Right lobe of liver (tissue), 6 donors: ENCODE data around the gene DCANP1. TPM values are rescaled to one million over a fixed set of nuclear protein-coding genes. Genes with fewer than 3 reads are reported as not detected.

ENCODE experiments used
- ATAC-seq, 4 donors: fragments of 200-7000 bp; cut with Tn5 transposase; one replicate each; pipeline ENCODE4 v1.9.1; 2020; ENCODE audit warnings: mild to moderate bottlenecking in 4 of 4, moderate library complexity in 4 of 4
- DNase-seq, 3 donors: peaks; one replicate each; pipeline ENCODE4 v3.0.0-alpha.2; 2020
- H3K27ac ChIP-seq, 3 donors: fragments of 200-600 bp; one replicate each; pipeline ENCODE4 v1.8.0; 2022
- H3K27me3 ChIP-seq, 2 donors: fragments of 200-600 bp; one replicate each; pipeline ENCODE4 v1.8.0; 2022
- H3K36me3 ChIP-seq, 4 donors: fragments of 200-600 bp; sonication (generic) in 1 of 4; one replicate each; pipeline versions ENCODE4 v1.5.1 to v1.8.0; 2017 to 2022; ENCODE audit warnings: control low read depth in 1 of 4
- H3K4me1 ChIP-seq, 4 donors: fragments of 200-600 bp; sonication (generic) in 1 of 4; one replicate each; pipeline versions ENCODE4 v1.5.1 to v1.8.0; 2017 to 2022; ENCODE audit warnings: control low read depth in 1 of 4
- H3K4me3 ChIP-seq, 3 donors: fragments of 200-600 bp; one replicate each; pipeline ENCODE4 v1.8.0; 2022
- H3K9me3 ChIP-seq, 4 donors: fragments of 200-600 bp; sonication (generic) in 1 of 4; one replicate each; pipeline versions ENCODE4 v1.5.1 to v1.8.0; 2017 to 2022; ENCODE audit warnings: control low read depth in 1 of 4
- POLR2A ChIP-seq: fragments of 450-650 bp; IDR thresholded peaks from one replicate; pipeline ENCODE4 v1.6.1; 2017; ENCODE audit warnings: antibody characterized with exemption, mild to moderate bottlenecking
- WGBS: methylation state at CpG from one replicate; pipeline ENCODE4 v1.1.6; 2018; ENCODE audit warnings: low coverage, low lambda C conversion rate; ENCODE audit not compliant: insufficient coverage; ENCODE audit errors: missing lambda C conversion rate; 5-methylcytosine and 5-hydroxymethylcytosine counted together
- intact Hi-C, 2 donors: fragments of 100-400 bp; cut with DNase I; formaldehyde crosslinking; loops; one replicate each; pipeline versions ENCODE4 v1.11.2 to v1.14.1; 2022
- total RNA-seq, 6 experiments: library from RNA; depleted of rRNA in 2 of 6; stranded (reverse); fragments of >200 nt in 2 of 6; fragmentation: NEBNext Ultra II Directional in 3 of 6; extraction: Animal tissue kit (Norgen Biotek cat#: 25700) in 3 of 6; gene quantifications; one replicate each; pipeline versions ENCODE4 v1.1.0 to v1.2.4, GENCODE V29; 2016 to 2023
- TF ChIP-seq, protein P1 (sequence below), 4 donors: fragments of 200-600 bp in 3 of 4; fragments of 450-650 bp in 1 of 4; IDR thresholded peaks; one replicate each; pipeline versions ENCODE4 v1.5.1 to v1.8.0; 2016 to 2022; ENCODE audit warnings: antibody characterized with exemption in 4 of 4, mild to moderate bottlenecking in 2 of 4
- donor health status: DM: no; HTN: yes; CAD: no.
- donor health status: DM: no; HTN: no; CAD: no.
- donor health status: DM: no; HTN: no; CAD: no.
- donor health status: DM: no; HTN: yes; CAD: no.
- donor health status: DM: no; HTN: yes; CAD: no.

The DCANP1 gene
- total RNA-seq, 6 experiments from 2014 or later, result not detected

DNA sequence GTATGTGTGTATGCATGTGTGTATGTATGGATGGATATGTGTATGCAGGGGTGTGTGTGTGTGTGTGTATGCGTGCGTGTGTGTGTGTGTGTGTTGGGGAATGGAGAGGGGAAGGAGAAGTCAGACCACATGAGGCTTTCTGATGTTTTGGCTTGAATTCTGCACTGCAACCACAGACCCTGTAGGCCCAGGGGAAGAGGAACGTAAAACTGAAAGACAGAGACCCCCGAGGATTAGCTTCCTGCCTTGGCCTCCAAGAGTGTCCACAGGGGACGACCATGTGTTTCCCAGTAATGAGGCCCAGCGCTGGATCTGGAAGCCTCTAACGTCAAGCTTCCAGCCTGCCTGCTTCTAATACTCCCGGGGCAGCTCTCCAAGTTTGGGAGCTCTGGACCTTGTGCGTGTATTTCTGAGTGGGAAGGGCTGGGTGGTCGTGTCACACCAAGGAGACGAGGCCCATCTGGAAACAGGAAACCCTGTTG lies 5.8 kb downstream of the DCANP1 start:
- TF ChIP-seq, protein P1, sequence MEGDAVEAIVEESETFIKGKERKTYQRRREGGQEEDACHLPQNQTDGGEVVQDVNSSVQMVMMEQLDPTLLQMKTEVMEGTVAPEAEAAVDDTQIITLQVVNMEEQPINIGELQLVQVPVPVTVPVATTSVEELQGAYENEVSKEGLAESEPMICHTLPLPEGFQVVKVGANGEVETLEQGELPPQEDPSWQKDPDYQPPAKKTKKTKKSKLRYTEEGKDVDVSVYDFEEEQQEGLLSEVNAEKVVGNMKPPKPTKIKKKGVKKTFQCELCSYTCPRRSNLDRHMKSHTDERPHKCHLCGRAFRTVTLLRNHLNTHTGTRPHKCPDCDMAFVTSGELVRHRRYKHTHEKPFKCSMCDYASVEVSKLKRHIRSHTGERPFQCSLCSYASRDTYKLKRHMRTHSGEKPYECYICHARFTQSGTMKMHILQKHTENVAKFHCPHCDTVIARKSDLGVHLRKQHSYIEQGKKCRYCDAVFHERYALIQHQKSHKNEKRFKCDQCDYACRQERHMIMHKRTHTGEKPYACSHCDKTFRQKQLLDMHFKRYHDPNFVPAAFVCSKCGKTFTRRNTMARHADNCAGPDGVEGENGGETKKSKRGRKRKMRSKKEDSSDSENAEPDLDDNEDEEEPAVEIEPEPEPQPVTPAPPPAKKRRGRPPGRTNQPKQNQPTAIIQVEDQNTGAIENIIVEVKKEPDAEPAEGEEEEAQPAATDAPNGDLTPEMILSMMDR (IDR thresholded peaks at IDR 0.05), result no peak
- TF ChIP-seq POLR2A, result no peak
- no peak overlapping the region for H3K4me3 ChIP-seq
- no peaks in the 10 kb centered on the region for H3K27me3 ChIP-seq
- WGBS, result 28% methylated on average over 7 of the region's 11 CpGs
- DNase-seq (peak in 1 of 3 donors; percentile 36), ATAC-seq (no peak)
- intact Hi-C loops, result no loop called here
- no peaks in the 10 kb centered on the region for H3K9me3 ChIP-seq
- no peaks in the 10 kb centered on the region for H3K36me3 ChIP-seq
- no peaks in the 10 kb centered on the region for H3K4me1 ChIP-seq
- H3K27ac ChIP-seq, result no peak overlapping the region

DNA sequence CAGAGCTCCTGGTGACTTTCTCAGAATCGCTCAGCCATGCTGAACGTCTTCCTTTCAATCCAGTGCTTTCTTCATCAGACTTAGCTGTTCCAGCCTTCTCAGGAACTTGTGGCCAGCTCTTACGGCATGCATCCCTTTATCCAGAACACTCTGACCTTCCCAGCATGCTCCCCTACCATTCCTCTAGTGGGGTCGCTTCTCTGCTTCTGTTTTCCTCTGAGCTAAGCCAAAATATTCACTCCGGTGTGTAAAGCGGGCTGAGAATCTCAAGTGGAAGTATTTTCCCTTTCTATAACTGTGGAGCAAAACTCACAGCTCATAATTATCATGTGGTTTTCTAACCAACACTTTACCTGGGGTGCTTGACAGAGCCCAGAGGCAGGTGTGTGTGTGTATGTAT lies 6.2 kb downstream of the DCANP1 start:
- no peak overlapping the region for H3K27ac ChIP-seq
- H3K27me3 ChIP-seq, result no peaks in the 10 kb centered on the region
- no peak for DNase-seq
- H3K9me3 ChIP-seq, result no peaks in the 10 kb centered on the region
- intact Hi-C loops, result no loop called here
- ATAC-seq, result no peak
- no peaks in the 10 kb centered on the region for H3K36me3 ChIP-seq
- 50% methylated on average over 6 of the region's 6 CpGs for WGBS
- no peaks in the 10 kb centered on the region for H3K4me1 ChIP-seq
- no peak overlapping the region for H3K4me3 ChIP-seq
- TF ChIP-seq, protein P1 (IDR thresholded peaks at IDR 0.05), result no peak
- TF ChIP-seq POLR2A, result no peak

DNA sequence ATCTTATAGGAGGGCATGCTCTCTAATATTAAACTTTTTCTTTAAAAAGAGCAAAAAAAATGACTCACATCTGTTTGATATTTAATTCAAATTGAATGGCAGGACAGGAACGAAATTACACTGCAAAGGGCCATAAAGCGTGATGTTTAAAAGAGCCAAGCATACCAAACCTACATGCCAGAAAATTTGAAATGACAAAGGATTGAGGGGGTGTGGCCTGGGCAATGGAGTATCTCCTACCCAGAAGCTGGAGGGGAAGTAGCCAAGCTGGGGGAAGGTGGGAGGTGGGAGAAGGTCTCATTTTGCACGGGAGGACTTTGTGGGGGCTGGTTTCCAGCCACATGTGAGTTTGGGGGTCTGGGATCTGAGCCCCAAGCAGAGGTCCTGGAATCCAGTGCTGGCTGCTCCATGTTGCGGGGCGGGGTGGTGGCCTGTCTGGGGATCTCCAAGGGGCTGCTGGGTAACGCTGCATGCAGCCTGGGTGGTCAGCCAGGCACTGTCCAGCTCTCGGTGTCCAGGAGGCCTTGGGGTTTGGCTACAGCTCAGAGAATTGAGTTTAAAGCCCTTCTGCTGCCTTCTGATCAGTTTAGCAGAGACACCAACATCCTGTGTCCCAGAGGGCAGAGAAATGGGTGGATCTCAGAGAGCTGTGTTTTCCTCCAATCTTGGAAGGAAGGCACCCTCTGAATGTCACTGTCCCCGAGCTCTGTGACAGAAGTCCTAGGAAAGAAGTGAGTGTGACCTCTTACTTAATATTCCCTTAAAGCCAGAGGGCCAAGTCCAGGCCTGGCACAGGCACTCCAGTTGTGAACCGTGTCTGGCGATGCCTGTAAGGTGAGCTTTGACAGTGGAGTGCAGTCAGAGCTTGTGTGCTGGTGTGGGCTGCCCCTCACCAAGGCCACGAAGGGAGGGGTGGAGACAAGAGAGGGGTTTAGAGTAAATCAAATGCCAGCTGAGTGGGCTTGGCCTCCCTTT lies 7.6 kb downstream of the DCANP1 start:
- ATAC-seq, result no peak
- TF ChIP-seq, protein P1 (IDR thresholded peaks at IDR 0.05), result no peak
- TF ChIP-seq POLR2A, result no peak
- WGBS, result 54% methylated on average over 6 of the region's 11 CpGs
- Histone ChIP-seq H3K9me3 (no peaks in the 10 kb centered on the region), H3K36me3 (no peaks in the 10 kb centered on the region), H3K27ac (no peak overlapping the region), H3K27me3 (no peaks in the 10 kb centered on the region), H3K4me3 (no peak overlapping the region), H3K4me1 (no peaks in the 10 kb centered on the region)
- peak in 1 of 3 donors; percentile 29 for DNase-seq
- intact Hi-C loops, result no loop called here

DNA sequence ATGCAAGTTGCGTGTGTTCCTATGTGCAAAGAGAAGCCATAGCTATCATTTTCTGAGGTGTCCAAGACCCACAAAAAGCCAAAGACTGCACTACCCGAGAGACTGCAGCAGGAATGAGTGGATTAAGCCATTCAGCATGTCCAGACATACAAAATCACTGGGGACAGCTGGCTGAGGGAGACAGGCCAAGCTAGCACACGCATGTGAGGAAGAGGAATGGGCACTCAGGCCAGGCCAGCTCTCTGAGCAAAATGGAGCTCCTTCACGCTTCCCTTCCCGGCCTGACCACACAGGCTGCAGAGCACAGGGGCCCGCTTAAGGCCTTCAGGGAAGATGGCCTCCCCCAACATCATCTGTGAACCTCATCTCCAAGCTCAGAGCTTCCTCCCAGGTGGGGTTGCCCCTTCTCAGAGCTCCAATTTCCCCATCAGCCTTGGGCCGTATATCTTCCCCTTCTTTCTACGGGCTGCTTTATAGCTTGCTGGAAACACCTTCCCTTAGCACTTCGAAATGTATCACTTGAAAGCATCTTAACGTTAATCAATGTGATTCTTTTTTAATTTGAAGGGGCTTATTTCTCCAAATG lies 8.4 kb downstream of the DCANP1 start:
- WGBS, result 70% methylated on average over 8 of the region's 10 CpGs
- Histone ChIP-seq H3K9me3 (no peaks in the 10 kb centered on the region), H3K36me3 (no peaks in the 10 kb centered on the region), H3K4me1 (no peaks in the 10 kb centered on the region), H3K4me3 (no peak overlapping the region), H3K27me3 (no peaks in the 10 kb centered on the region), H3K27ac (no peak overlapping the region)
- ATAC-seq, result no peak
- TF ChIP-seq, protein P1 (IDR thresholded peaks at IDR 0.05), result no peak
- no peak for TF ChIP-seq POLR2A
- DNase-seq, result peak in 1 of 3 donors; percentile 17
- intact Hi-C loops, result no loop called here
